ENCODE measurements around the gene OR7G3. TPM values are rescaled to one million over a fixed set of nuclear protein-coding genes. Genes with fewer than 3 reads are reported as not detected.
A peak's percentile ranks its signal among the peaks of the same experiment; 100 is the strongest.

OR7G3 gene
- total RNA-seq (2014; rRNA removed; shearing (Covaris generic)), result not detected in 2 replicates

DNA sequence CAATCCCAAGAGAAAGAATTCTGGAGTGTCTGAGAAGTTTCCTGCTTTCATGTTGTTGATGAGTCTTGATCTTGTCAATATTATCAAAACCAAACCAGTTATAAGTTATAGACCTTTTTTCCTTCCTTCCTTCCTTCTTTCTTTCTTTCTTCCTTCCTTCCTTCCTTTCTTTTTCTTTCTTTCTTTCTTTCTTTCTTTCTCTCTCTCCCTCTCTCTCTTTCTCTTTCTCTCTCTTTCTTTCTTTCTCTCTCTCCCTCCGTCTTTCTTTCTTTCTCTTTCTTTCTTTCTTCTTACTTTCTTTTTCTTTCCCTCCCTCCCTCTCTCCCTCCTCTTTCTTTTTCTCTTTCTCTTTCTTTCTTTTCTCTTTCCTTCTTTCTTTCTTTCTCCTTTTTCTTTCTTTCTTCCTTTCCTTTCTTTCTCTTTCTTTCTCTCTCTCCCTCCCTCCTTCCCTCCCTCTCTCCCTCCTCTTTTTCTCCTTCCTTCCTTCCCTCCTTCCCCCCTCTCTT is at the start of gene OR7G3:
Gene OR7G3, minus strand, starts transcription at position 51 of the 506 bp plus-strand sequence. Its CDS starts 0 bp downstream, at position 51.
- no peak for DNase-seq (ENCODE audit: low spot score)

GRCh38 chr19:9175326-9175725 is 48.6 kb upstream of the OR7G3 start:
- DNase-seq (ENCODE audit: low spot score), result no peak

DNA sequence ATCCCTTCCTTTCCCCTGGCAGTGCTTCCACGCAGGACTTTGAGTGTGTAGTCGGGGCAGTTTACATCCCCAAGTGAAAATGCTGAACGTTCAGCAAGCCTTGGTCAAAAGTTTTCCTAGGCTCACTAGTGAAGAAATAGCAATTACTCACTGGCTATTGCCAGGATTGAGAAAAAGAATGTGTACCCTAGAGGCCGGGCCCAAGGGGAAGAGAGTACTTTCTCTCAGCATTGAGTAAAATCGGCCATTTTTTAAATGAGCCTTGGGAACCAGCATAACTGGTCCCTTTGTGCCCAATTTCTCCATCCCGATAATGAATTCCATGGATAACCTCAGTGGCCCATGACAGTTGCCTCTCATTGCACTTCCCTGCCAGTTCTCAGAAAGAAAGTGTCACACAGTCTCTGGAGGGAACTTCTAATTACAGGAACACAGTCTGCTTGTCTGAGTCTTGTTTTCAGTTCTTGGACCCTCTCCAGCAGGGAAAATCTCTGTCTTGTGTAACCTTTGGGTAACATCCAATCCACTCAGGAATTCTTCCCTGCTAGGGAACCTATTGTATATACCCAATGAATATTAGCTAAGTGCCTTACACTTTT is 44.7 kb upstream of the OR7G3 start:
- no peak for DNase-seq (ENCODE audit: low spot score)

DNA sequence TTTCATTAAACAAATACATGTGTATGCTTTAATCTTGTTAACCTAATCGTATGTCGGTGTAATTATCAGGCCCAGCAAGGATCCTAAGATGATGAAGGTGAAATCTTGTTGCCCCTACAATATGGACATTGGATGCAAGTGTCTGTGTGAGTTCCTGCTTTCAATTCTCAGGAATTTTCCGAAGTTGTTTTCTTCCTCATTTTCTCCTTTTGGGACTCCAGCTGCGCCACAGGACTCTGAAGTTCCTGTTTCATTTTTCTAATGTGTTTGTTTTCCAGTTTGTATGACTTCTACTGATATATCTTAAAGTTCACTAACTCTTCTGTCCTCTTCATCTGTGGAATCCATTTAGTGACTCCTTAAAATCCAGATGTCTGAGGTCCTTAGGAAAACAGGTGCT is 40.1 kb upstream of the OR7G3 start:
- DNase-seq (ENCODE audit: low spot score), result no peak

DNA sequence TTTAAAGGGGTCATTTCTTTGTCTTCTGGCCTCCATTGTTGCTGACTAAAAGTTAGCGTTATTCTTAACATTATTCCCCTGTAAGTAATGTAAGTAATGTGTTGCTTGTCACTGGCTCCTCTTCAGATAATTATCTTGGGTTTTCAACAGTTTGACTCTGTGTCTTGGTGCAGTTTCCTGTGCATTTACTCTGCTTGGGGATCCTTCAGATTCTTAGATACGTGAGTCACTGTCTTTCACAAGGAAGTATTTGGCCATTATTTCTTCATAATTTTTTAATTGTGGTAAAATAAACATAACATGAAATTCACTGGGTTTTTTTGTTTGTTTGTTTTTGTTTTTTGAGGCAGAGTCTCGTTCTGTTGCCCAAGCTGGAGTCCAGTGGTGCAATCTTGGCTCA is 38.5 kb upstream of the OR7G3 start:
- no peak for DNase-seq (ENCODE audit: low spot score)

GRCh38 chr19:9161427-9161826 is 34.7 kb upstream of the OR7G3 start:
- no peak for DNase-seq (ENCODE audit: low spot score)

GRCh38 chr19:9159891-9160290 is 33.1 kb upstream of the OR7G3 start:
- DNase-seq (ENCODE audit: low spot score), result no peak

GRCh38 chr19:9156304-9156703 is 29.6 kb upstream of the OR7G3 start:
- no peak for DNase-seq (ENCODE audit: low spot score)

- no peak for DNase-seq (ENCODE audit: low spot score)
These were observed 28.8 kb upstream of the OR7G3 start for GRCh38 chr19:9155591-9155990.

GRCh38 chr19:9151367-9151766 is 24.6 kb upstream of the OR7G3 start:
- no peak for DNase-seq (ENCODE audit: low spot score)

GRCh38 chr19:9150650-9151049 is 23.9 kb upstream of the OR7G3 start:
- no peak for DNase-seq (ENCODE audit: low spot score)

GRCh38 chr19:9149997-9150396 is 23.2 kb upstream of the OR7G3 start:
- no peak for DNase-seq (ENCODE audit: low spot score)

DNA sequence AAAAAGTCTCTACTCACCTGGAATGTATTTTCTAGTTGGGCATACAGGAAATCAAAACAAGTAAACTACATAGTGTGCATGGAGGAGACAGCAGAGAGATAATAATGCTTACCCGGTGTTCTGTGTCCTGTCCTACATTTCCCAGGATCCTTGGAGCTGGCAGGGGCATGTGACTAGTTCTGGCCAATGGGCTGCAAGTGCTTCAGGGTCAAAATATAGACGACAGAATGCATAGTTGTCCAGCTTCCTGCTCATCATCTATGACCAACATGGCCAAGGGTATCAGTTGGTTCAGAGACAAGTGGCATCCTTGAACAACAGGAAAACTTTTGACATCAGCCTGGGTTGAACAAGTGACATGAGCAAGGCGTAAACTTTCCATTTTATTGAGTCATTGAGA is 21.9 kb upstream of the OR7G3 start:
- no peak for DNase-seq (ENCODE audit: low spot score)

GRCh38 chr19:9146882-9147281 is 20.1 kb upstream of the OR7G3 start:
- no peak for DNase-seq (ENCODE audit: low spot score)

DNA sequence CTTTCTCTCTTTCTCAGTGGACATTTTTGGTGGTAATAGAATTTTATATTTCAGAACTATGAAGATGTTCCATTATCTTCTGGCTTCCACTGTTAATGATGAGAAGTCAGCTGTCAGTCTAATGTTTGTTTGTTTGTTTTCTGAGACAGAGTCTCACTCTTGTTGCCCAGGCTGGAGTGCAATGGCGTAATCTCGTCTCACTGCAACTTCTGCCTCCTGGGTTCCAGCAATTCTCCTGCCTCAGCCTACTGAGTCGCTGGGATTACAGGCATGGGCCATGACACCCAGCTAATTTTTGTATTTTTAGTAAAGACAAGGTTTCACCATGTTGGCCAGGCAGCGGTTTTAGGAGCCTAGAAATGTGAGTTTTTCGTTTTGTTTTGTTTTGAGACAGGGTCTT is 18.2 kb upstream of the OR7G3 start:
- no peak for DNase-seq (ENCODE audit: low spot score)

DNA sequence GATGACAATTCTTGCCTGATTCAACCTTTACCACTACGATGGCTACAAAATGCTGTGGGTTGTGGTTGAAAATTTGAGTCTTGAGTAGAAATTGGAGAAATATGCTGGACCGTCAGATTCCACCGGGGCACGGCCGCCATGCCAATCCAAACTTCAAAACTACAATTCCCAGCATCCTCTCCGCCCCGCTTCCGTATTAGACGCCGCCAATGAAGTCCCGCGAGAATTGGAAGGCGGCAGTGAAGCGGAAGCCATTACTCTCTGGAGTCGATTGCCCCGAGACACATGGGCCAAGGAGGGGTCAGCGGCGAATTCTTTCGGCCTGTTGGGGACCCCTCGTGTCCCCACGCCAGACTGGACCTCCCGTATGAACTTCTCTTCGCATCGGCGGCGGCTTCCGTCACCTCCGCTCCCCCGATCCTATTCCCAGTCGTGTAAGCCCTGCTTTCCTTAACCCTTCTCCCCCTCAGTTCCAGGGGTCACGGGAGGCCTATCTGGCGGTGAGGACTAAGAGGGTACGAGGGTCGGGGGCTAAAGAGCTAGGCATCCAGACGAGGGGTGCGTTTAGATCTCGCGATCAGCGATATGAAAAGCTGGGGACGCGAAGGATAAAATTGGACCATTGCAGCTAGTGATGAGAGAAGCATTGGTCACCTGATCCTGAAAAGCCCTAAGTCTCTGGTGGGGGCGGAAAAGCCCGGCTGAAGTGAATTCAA is 13.6 kb upstream of the OR7G3 start, which contains the start of gene ZNF317:
Gene ZNF317, plus strand, starts transcription at position 239 of the 716 bp plus-strand sequence. CDS start 15,620 bp downstream, outside the sequence.
- DNase-seq (ENCODE audit: low spot score), result peak; percentile 87

DNA sequence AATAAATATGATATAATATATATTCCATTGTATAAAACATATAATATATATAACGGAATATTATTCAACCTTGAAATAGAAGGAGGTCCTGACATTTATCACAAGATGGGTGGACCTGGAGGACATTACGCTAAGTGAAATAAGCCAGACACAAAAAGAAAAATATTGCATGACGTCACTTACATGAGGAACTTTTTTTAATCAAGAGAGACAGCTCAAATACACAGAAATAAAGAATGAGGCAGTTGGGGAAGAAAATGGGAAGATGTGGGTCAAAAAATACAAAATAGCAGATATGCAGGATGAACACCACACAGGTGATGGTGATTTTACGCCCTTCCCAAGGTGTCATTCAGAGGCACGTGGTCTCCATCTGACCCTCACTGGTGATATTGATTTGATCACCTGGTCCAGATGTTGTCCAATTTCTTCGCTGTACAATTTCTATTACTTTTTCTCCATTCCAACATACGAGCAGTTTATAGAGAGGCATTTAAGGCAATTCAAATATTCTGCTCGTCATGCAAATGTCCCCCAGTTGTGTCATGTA is 12.9 kb upstream of the OR7G3 start:
- DNase-seq (ENCODE audit: low spot score), result no peak

- DNase-seq (ENCODE audit: low spot score), result no peak
These were observed 5.7 kb upstream of the OR7G3 start for GRCh38 chr19:9132422-9132821.

- DNase-seq (ENCODE audit: low spot score), result no peak
These were observed 4.2 kb upstream of the OR7G3 start for GRCh38 chr19:9130965-9131364.

GRCh38 chr19:9128171-9128570 is 1.4 kb upstream of the OR7G3 start:
- DNase-seq (ENCODE audit: low spot score), result peak; percentile 19

DNA sequence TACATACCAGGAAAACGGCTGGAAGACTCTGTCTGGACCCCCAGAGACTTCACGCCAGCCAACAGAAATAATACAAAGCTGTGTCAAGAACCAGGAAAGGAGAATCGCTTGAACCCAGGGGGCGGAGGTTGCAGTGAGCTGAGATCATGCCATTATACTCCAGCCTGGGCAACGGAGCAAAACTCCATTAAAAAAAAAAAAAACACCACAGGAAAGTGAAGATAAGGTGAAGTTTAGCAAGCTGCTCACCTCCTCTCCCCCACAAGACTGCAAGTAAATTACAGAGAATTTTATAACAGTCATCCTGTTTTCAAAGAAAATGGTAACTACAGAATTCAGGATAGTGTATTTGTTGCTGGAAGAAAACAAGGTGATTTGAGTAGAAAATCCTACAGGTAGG is 10.2 kb downstream of the OR7G3 start:
- DNase-seq (ENCODE audit: low spot score), result no peak

- DNase-seq (ENCODE audit: low spot score), result no peak
These were observed 11.4 kb downstream of the OR7G3 start, which contains the start of gene OR7G1 for GRCh38 chr19:9115307-9115813. Gene OR7G1, minus strand, starts transcription at chr19:9115763. Its CDS starts 0 bp downstream, at chr19:9115763.

DNA sequence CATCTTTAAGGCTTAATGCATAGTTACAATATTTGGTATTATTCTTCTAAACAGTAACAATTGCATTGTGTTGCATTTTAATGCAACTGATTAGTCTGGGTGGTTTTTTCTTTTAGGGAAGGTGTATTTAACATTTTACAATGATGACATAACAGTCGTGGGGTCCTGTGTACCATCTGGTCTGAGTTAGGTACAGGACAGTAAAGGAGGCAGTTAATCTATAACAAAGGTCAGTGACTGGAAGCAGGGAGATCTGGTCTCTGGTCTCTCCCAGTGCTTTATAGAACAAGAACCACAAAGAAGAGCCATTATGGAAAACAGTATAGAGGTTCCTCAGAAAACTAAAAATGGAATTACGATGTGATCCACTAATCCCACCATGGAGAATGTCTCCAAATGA is 16.8 kb downstream of the OR7G3 start:
- DNase-seq (ENCODE audit: low spot score), result no peak

Data from H4 (cell line).